ENCODE data around the gene FAM219A. TPM values are rescaled to one million over a fixed set of nuclear protein-coding genes. Genes with fewer than 3 reads are reported as not detected.

The FAM219A gene
- total RNA-seq, 1 donor from 2014 or later = 16.9 TPM

- H3K36me3 Mint-ChIP-seq (ENCODE audit: low read depth) = no peaks in the 10 kb centered on the region
- ATAC-seq (ENCODE audit: low read depth) (no peak), DNase-seq (no peak)
- TF ChIP-seq, protein P1, sequence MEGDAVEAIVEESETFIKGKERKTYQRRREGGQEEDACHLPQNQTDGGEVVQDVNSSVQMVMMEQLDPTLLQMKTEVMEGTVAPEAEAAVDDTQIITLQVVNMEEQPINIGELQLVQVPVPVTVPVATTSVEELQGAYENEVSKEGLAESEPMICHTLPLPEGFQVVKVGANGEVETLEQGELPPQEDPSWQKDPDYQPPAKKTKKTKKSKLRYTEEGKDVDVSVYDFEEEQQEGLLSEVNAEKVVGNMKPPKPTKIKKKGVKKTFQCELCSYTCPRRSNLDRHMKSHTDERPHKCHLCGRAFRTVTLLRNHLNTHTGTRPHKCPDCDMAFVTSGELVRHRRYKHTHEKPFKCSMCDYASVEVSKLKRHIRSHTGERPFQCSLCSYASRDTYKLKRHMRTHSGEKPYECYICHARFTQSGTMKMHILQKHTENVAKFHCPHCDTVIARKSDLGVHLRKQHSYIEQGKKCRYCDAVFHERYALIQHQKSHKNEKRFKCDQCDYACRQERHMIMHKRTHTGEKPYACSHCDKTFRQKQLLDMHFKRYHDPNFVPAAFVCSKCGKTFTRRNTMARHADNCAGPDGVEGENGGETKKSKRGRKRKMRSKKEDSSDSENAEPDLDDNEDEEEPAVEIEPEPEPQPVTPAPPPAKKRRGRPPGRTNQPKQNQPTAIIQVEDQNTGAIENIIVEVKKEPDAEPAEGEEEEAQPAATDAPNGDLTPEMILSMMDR (IDR thresholded peaks at IDR 0.05) = no peak
- H3K4me1 Mint-ChIP-seq = no peaks in the 10 kb centered on the region
- POLR2A ChIA-PET = no interaction called here
- CTCF ChIA-PET = no interaction called here
- peaks cover 27% of the 10 kb centered on the region for H3K27me3 Mint-ChIP-seq
- no peaks in the 10 kb centered on the region for H3K9me3 Mint-ChIP-seq
- intact Hi-C loops (cut with micrococcal nuclease) = no loop called here
- H3K27ac Mint-ChIP-seq = no peak overlapping the region
- H3K4me3 Mint-ChIP-seq = no peak overlapping the region
Observed at GRCh38 chr9:34477541-34477940, 19.2 kb upstream of the FAM219A start.

GRCh38 chr9:34475097-34475496 is 16.7 kb upstream of the FAM219A start:
- no peak for ATAC-seq (ENCODE audit: low read depth)
- TF ChIP-seq, protein P1 (IDR thresholded peaks at IDR 0.05) = no peak
- no peak for DNase-seq
- H3K4me3 Mint-ChIP-seq = no peak overlapping the region
- intact Hi-C loops (cut with micrococcal nuclease) = no loop called here
- H3K27me3 Mint-ChIP-seq = peaks cover 18% of the 10 kb centered on the region
- CTCF ChIA-PET = no interaction called here
- POLR2A ChIA-PET = no interaction called here
- H3K4me1 Mint-ChIP-seq = no peaks in the 10 kb centered on the region
- H3K27ac Mint-ChIP-seq = no peak overlapping the region
- no peaks in the 10 kb centered on the region for H3K9me3 Mint-ChIP-seq
- H3K36me3 Mint-ChIP-seq (ENCODE audit: low read depth) = no peaks in the 10 kb centered on the region

- TF ChIP-seq, protein P1 (IDR thresholded peaks at IDR 0.05) = no peak
- ChIA-PET CTCF (no interaction called here), POLR2A (no interaction called here)
- Mint-ChIP-seq H3K9me3 (no peaks in the 10 kb centered on the region), H3K4me3 (no peak overlapping the region), H3K36me3 (ENCODE audit: low read depth) (no peaks in the 10 kb centered on the region), H3K27me3 (peaks cover 17% of the 10 kb centered on the region), H3K4me1 (no peaks in the 10 kb centered on the region), H3K27ac (no peak overlapping the region)
- DNase-seq (no peak), ATAC-seq (ENCODE audit: low read depth) (no peak)
- intact Hi-C loops (cut with micrococcal nuclease) = no loop called here
Observed at GRCh38 chr9:34465468-34465867, 7.1 kb upstream of the FAM219A start.

GRCh38 chr9:34464571-34464970 is 6.2 kb upstream of the FAM219A start:
- intact Hi-C loops (cut with micrococcal nuclease) = no loop called here

GRCh38 chr9:34463901-34464232 is 5.5 kb upstream of the FAM219A start:
- no peaks in the 10 kb centered on the region for H3K9me3 Mint-ChIP-seq
- no peak overlapping the region for H3K27ac Mint-ChIP-seq
- intact Hi-C loops (cut with micrococcal nuclease) = no loop called here
- H3K27me3 Mint-ChIP-seq = peaks cover 15% of the 10 kb centered on the region
- ATAC-seq (ENCODE audit: low read depth) = no peak
- H3K4me1 Mint-ChIP-seq = peaks cover 6% of the 10 kb centered on the region
- ChIA-PET CTCF (no interaction called here), POLR2A (no interaction called here)
- no peak for DNase-seq
- TF ChIP-seq, protein P1 (IDR thresholded peaks at IDR 0.05) = no peak
- H3K4me3 Mint-ChIP-seq = no peak overlapping the region
- H3K36me3 Mint-ChIP-seq (ENCODE audit: low read depth) = no peaks in the 10 kb centered on the region

More at GRCh38 chr9:34464571-34464970, 6.2 kb upstream of the FAM219A start:
- no peak for DNase-seq
- CTCF ChIA-PET = no interaction called here
- TF ChIP-seq, protein P1 (IDR thresholded peaks at IDR 0.05) = no peak
- H3K4me1 Mint-ChIP-seq = peaks cover 3% of the 10 kb centered on the region
- no peak overlapping the region for H3K27ac Mint-ChIP-seq
- no peak for ATAC-seq (ENCODE audit: low read depth)
- H3K36me3 Mint-ChIP-seq (ENCODE audit: low read depth) = no peaks in the 10 kb centered on the region
- POLR2A ChIA-PET = no interaction called here
- peaks cover 17% of the 10 kb centered on the region for H3K27me3 Mint-ChIP-seq
- no peak overlapping the region for H3K4me3 Mint-ChIP-seq
- H3K9me3 Mint-ChIP-seq = no peaks in the 10 kb centered on the region
